HL-60 (cell line): ENCODE measurements around the gene APPL2.

Source experiments
- DNase-seq, 2 experiments: peaks; one replicate each; pipeline ENCODE4 v3.0.0-alpha.2; 2010 to 2020; ENCODE audit warnings: low read depth in 1 of 2, low spot score in 1 of 2
- H3K27ac ChIP-seq: fragments of 250-450 bp; sonication (Bioruptor Pico); replicated peaks from 2 replicates; pipeline ENCODE4 v1.5.1; 2020; ENCODE audit warnings: mild to moderate bottlenecking, moderate library complexity
- H3K27me3 ChIP-seq: fragments of 250-450 bp; sonication (Bioruptor Pico); 2 replicates; pipeline ENCODE4 v1.5.1; 2021; ENCODE audit warnings: mild to moderate bottlenecking, moderate library complexity; ENCODE audit not compliant: insufficient read depth, poor library complexity, severe bottlenecking
- H3K4me3 ChIP-seq: replicated peaks from 2 replicates; pipeline ENCODE4 v1.5.1; 2011; ENCODE audit warnings: mild to moderate bottlenecking, control low read depth, low read length; ENCODE audit not compliant: insufficient read depth
- GABPA ChIP-seq: IDR thresholded peaks from 2 replicates; pipeline ENCODE4 v1.6.1; 2012; ENCODE audit warnings: low read depth
- POLR2AphosphoS5 ChIP-seq: IDR thresholded peaks from 2 replicates; pipeline ENCODE4 v1.6.1; 2012; ENCODE audit warnings: low read depth
- REST ChIP-seq: IDR thresholded peaks from 2 replicates; pipeline ENCODE4 v1.6.1; 2012; ENCODE audit warnings: low read depth; ENCODE audit not compliant: insufficient replicate concordance
- SPI1 ChIP-seq: IDR thresholded peaks from 2 replicates; pipeline ENCODE4 v1.6.1; 2012; ENCODE audit warnings: low read depth, mild to moderate bottlenecking, borderline replicate concordance
- TF ChIP-seq, protein P1 (sequence below): IDR thresholded peaks from one replicate; pipeline ENCODE4 v1.5.1; 2011; ENCODE audit warnings: low read length, control low read depth, inconsistent platforms; ENCODE audit not compliant: insufficient read depth

APPL2 gene

DNA sequence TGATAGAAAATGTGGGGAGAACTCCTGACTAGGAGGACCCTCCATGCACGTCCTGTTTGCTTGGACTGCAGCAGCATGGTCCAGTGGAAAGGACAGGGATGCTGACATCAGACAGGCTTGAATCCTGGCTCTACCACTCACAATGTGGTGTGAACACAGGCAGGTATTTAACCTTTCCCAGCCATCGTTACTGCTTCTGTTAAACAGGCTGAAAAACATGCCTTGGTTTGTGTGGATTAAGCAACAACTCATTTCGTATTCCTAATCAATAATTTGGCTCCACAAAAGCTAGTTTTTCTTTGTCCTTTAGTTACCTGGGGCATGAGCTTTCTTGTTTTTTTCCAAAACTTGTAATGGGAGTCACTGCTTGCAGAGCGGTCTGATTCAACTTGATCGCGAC is 41.0 kb downstream of the APPL2 start:
- Histone ChIP-seq H3K27me3 (no peaks in the 10 kb centered on the region), H3K4me3 (no peak overlapping the region), H3K27ac (no peak overlapping the region)
- TF ChIP-seq, protein P1, sequence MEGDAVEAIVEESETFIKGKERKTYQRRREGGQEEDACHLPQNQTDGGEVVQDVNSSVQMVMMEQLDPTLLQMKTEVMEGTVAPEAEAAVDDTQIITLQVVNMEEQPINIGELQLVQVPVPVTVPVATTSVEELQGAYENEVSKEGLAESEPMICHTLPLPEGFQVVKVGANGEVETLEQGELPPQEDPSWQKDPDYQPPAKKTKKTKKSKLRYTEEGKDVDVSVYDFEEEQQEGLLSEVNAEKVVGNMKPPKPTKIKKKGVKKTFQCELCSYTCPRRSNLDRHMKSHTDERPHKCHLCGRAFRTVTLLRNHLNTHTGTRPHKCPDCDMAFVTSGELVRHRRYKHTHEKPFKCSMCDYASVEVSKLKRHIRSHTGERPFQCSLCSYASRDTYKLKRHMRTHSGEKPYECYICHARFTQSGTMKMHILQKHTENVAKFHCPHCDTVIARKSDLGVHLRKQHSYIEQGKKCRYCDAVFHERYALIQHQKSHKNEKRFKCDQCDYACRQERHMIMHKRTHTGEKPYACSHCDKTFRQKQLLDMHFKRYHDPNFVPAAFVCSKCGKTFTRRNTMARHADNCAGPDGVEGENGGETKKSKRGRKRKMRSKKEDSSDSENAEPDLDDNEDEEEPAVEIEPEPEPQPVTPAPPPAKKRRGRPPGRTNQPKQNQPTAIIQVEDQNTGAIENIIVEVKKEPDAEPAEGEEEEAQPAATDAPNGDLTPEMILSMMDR: no peak
- TF ChIP-seq REST (no peak), POLR2AphosphoS5 (no peak), SPI1 (no peak), GABPA (no peak)
- DNase-seq: no peak

GRCh38 chr12:105192624-105193225 is 43.2 kb downstream of the APPL2 start:
- no peak for DNase-seq
- H3K27me3 ChIP-seq: no peaks in the 10 kb centered on the region
- H3K4me3 ChIP-seq: no peak overlapping the region
- TF ChIP-seq REST (no peak), SPI1 (no peak), GABPA (no peak), POLR2AphosphoS5 (no peak)
- TF ChIP-seq, protein P1: no peak
- H3K27ac ChIP-seq: no peak overlapping the region

GRCh38 chr12:105190530-105190929 is 45.4 kb downstream of the APPL2 start:
- TF ChIP-seq SPI1 (no peak), POLR2AphosphoS5 (no peak), GABPA (no peak), REST (no peak)
- TF ChIP-seq, protein P1: no peak
- H3K27ac ChIP-seq: no peak overlapping the region
- no peaks in the 10 kb centered on the region for H3K27me3 ChIP-seq
- no peak overlapping the region for H3K4me3 ChIP-seq
- no peak for DNase-seq
